A549 treated with CORT108297 at 1 μM for 4 hours (cell line): Measurements from ENCODE around the gene ADGRD1. TPM values are rescaled to one million over a fixed set of nuclear protein-coding genes. Genes with fewer than 3 reads are reported as not detected.

Experiments used
- total RNA-seq: library from RNA; stranded (reverse); fragments of 200-300 nt; extraction: Qiagen RNA extraction; gene quantifications from 5 replicates; pipeline ENCODE4 v1.2.3, GENCODE V29; 2022

Gene ADGRD1
- 0.24 to 0.64 TPM (median 0.33 TPM) in 5 replicates for total RNA-seq

GRCh38 chr12:130953771-130954543 lies at the start of gene ADGRD1:
Gene ADGRD1 (plus strand): TSS chr12:130953907. CDS start chr12:130954466, 559 bp downstream.

Other genes starting within 250 kb of the ADGRD1 start
- gene RIMBP2, start 237.6 kb upstream of the ADGRD1 start, total RNA-seq: 0.08 to 0.09 TPM in 2 of 5 replicates, not detected in the others
- 17.5 to 27.4 TPM (median 22.4 TPM) in 5 replicates for gene STX2, start 114.7 kb upstream of the ADGRD1 start, total RNA-seq
- gene RAN, start 81.8 kb upstream of the ADGRD1 start, total RNA-seq: 1,611 to 1,772 TPM (median 1,710 TPM) in 5 replicates